Measurements from ENCODE around the gene FAM53A.

GRCh38 chr4:1618438-1618837 lies 65.7 kb downstream of the FAM53A start:
- TF ChIP-seq EZH2 (IDR thresholded peaks at IDR 0.05) = no peak
- TF ChIP-seq POLR2AphosphoS5 (IDR thresholded peaks at IDR 0.05; ENCODE audit: borderline replicate concordance, low read depth, low read length) = no peak

Measured in SK-N-MC (cell line).